HG03571 (cell line): ENCODE measurements around the gene AZIN2.
"Not testable (repeated sequence)": the region's sequence is repeated elsewhere in the genome, so short reads cannot be mapped to it uniquely, and the experiment has no call there.

Experiments used
- ATAC-seq: cut with Tn5 transposase; IDR thresholded peaks from one replicate; pipeline ENCODE4 v1.9.1; 2021; ENCODE audit not compliant: unreplicated experiment

Gene AZIN2

DNA sequence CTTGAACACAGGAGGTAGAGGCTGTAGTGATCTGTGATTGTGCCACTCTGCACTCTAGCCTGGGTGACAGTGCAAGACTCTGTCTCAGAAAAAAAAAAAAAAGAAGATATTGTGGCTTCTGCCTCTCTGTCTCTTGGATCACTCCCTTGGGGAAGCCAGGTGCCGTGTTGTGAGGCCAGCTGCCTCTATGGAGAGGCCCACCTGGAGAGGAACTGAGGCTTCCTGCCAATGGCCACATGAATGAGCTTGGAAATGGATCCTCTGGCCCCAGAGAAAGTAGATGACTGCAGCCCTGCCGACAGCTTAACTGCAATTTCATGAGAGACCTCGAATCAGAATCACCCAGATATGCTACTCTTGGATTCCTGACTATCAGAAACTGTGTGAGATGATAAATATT is 24.5 kb upstream of the AZIN2 start:
- no peak for ATAC-seq

DNA sequence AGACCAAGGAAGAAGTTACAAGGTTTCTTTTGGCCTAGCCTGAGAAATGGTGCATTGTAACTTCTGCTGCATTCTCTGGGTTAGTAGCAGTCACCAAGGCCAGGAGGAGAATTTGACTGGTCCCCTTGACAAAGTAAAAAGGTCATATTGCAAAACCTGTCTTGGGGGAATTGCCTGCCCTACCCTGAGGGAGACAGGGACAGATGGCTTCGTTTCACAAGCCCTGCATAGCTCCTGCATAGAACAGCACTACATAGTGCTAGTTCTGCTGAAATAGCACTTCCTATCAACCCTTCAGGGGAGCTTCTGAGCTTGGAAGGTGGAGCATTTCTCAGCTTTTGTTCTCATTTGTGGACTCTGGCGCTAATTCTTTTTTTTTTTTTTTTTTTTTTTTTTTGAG is 23.9 kb upstream of the AZIN2 start:
- ATAC-seq: no peak

DNA sequence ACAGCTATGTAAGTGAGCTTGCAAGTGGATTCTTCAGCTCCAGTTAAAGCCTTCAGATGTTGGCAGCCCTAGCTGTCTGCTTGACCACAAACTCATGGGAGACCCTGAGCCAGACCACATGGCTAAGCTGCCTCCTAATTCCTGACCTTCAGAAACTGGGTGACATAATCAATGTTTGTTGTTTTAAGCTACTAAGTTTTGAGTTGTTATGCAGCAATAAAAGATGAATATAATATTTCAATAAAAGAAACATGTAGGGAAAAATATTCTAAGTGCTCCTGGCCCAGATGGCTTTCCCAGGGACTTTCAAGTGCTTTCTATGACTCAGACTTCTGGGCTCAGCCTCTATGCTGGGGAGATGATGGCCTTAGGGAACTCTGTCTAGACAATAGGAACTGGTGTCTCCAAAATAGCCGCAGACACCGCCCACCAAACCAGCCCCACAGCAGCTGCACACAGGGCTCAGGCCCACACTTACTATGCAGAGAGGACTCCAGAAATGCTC is 20.3 kb upstream of the AZIN2 start:
- ATAC-seq: no peak

DNA sequence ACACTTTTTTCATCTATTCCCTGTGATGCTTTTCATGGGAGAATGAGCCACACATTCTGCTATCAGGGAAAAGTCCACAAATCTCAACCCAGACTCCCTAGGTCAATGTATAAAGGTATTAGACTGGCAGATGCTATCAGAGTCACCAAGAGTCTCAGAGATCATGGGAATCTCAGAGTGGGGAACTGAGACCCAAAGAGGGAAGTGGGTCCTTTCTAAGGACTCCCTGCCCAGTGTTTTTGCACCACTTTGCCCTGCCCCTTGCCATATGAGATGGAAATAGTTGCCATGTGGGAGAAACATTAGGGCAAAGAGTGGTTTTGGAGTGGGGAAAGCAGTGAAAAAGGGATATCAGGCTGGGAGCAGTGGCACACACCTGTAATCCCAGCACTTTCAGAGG is 19.1 kb upstream of the AZIN2 start:
- no peak for ATAC-seq

DNA sequence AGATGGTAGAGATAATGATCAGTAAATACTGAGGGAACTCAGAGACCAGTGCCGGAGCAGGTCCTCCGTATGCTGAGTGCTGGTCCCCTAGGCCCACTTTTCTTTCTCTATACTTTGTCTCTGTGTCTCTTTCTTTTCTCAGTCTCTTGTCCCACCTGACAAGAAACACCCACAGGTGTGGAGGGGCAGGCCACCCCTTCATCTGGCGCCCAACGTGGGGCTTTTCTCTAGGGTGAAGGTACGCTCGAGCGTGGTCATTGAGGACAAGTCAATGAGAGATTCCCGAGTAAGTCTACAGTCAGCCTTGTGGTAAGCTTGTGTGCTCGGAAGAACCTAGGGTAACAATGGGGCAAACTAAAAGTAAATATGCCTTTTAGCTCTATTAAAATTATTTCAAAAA is 16.7 kb upstream of the AZIN2 start:
- not testable (repeated sequence) for ATAC-seq

DNA sequence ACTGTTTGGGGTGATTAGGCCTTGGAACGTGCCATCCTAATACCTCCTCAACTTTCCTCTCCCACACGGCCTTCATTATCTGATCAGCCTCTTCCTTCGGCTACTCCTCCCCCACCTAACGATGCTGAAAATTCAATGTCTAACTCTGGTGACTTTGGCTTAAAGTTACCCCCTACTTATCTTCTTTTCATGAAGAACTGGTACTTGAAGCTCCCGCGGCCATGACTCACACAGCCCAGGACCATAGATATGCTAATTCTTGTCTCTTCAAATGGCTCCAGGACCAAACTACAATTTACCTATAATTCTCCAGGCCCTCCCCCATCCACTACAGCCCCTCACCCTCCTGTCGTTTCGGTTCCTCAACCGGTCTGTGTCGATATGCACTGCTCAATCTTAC is 15.7 kb upstream of the AZIN2 start:
- no peak for ATAC-seq

DNA sequence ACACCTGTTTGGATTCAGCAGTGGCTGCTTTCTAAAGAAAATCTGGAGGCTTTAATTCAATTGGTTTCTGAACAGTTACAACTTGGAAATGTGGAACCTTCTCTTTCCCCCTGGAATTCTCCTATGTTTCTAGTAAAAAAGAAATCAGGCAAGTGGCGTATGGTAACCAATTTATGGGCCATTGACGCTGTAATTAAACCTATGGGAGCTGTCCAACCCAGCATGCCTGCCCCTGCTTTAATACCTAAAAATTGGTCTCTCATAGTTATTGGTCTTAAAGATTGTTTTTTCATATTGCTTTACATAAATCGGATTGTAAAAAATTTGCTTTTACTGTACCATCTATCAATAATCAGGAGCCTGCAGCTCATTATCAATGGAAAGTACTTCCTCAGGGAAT is 14.5 kb upstream of the AZIN2 start:
- not testable (repeated sequence) for ATAC-seq

DNA sequence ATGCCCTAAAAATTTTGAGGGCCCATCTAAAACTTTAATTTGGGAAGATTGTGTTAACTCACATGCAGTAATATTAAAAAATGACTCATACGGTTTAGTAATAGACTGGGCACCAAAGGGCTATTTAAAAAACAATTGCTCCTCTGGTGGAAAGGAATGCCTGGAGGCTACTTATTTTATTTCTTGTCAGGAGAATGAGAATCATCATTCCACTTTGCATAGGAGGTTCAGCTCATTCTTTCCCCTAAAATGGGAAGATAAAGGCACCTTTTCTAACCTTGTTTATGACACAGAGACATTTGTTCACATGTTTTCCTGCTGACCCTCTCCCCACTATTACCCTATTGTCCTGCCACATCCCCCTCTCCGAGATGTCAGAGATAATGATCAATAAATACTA is 12.8 kb upstream of the AZIN2 start:
- not testable (repeated sequence) for ATAC-seq

DNA sequence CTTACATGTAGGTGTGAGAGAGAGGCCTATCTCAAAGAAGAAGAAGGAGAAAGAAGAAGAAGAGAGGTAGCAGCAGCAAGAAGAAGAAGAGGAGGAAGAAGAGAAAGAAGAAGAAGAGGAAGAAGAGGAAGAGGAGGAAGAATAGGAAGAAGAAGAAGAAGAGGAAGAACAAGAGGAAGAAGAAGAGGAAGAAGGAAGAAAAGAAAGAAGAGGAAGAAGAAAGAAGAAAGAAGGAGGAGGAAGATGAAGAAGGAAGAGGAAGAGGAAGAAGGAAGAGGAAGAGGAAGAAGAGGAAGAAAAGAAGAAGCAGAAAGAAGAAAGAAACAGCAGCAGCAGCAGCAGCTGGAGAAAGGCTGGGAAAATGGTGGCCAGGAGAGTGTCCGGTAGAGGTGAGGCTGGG is 10.3 kb upstream of the AZIN2 start:
- no peak for ATAC-seq

DNA sequence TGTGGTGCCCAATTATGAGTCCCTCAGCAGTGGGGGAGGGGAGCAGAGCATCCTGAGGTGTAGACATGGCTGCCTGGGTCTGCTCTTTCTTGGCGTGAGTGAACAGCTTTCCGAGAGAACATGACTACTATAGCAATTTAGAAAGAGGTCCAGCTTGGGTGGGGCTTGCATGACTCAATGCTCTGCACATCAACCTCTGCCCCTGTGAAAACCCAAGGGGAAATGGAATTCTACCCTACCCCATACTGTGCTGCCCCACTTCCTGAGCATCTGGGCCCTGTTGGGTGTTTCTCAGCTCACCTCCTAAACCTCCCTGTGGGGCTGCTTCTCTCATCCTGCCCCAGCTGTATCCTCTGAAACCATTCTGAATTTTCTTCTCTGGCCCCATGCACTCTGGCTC is 8.2 kb upstream of the AZIN2 start:
- no peak for ATAC-seq

DNA sequence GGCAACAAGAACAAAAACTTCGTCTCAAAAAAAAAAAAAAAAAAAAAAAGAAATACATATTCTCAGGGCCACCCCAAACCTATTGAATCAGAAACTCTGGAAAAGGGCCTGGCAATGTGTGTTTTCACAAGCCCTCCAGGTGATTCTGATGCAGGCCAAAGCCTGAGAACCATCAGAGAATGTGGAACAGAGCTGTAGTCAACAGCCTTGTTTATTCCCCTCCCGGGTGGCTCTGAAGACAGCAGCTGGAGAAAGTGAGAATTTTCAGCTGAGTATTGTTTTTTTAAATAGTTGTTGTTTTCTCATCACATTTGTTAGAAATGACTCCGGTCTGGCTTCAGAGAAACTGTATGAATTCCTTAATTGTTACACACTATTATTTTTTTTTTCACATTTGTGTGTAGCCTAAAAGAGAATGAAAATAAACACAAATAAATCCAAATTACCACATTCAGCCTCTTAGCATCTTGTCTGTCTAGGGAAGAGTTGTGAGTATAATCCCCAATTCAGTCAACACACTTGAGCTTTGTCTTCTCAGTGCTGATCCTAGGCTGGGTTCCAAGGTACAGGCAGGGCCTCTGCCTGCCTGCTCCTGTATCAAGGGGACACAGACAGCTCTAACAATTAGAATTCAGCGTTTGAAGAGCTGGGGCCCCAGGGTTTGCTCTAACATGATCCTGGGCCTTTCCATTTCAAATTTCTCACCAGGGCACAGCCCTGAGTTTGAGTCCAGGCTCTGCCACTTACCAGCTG is 6.6 kb upstream of the AZIN2 start:
- ATAC-seq: no peak

DNA sequence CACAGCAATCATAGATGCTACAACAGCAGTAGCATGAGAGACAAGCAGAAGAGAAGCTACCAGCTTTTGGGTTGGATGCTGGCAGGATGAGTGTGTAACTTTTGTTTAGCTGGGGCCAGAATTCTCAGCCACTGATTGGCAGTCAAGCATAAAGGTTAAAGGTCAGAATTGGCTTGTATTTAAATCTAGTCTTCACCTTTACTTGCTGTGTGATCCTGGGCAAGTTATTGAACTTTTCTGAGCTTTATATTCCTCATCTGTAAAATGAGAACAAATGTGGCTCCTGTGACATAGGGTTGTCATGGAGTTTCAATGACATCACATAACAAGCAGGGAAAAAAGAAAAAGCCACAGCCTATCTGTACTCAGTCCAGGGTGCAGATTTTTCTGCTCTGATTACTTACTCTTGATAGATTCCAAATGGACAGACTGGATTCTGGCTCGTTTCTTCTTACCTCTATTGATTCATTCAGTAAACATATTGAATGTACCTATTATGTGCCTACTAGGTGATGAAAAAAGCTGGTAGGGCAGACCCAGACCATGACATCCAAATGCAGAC is 2.8 kb upstream of the AZIN2 start:
- no peak for ATAC-seq

DNA sequence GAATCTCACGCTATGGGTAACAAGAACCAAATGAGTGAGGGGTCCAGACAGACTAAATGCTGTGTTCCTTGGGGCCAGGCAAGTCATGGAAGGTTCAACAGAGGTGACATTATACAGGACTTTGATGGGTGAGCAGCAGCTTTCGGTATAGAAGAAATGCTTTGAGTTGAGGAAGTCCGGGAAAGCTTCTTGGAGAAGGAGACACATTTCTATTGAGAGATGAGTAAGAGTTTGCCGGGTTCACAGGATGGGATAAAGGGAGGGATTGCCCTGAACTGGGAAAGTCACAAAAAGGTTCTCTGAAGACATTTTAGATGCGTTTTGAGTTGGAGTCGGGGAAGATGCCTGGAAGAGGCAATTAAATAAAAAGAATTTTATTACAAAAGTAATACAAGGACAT is 580 bp upstream of the AZIN2 start:
- ATAC-seq: no peak

DNA sequence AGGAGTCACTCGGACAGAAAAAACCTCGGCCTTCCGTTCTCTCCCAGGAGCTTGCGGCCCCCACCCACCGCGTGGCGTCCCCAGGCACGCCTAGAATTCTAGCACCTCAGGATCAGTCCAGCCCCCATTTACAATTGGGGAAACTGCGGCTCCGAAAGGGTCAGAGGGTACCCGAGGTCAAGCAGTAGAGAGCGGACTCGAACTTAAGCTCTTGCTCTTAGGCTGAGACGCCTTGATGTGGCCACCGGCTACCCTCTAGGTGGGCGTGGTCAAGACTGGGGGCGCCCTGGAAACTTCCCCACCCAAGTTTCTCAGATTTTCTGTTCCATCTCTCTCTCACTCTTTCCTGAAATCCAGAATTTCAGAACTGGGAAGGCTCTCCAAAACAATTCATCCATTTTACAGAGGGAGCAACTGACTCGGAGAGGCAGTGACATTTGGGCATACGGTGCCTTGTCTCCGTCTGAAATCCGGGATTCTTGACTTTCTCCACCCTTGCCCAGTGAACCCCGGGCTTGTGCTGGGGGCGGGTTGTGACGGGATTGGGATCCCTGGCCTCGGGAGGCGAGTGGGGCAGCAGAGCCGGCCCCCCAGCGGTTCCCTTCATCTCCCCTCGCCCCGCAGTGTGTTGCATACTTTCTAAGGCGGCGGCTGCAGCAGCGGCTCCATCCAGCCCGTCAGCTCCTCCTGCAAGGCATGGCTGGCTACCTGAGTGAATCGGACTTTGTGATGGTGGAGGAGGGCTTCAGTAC is 777 bp downstream of the AZIN2 start:
- no peak for ATAC-seq

DNA sequence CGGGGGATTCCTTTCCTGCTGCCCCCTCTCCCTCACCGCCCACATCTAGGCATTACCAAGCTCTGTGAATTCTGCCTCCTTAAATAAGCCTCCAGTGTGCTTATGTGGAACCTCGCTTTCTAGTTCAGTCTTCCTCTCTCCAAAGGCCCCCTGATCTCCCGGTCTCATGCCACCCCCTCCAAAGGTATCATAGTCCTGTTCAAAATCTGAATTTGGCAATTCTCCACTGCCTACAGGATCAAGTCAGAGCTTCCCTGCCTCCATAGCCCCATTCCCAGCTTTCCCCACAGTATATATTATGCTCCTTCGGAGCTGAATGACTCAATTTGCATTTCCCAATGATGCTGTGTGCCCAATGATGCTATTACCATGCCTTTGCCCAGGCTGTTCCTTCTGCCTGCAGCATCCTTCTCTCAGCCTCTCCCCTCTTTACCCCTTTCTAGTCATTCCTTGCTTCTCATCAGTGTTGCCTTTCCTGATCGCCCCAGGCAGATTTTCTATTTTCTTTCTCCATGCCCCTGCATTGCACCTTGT is 1.7 kb downstream of the AZIN2 start:
- ATAC-seq: no peak

DNA sequence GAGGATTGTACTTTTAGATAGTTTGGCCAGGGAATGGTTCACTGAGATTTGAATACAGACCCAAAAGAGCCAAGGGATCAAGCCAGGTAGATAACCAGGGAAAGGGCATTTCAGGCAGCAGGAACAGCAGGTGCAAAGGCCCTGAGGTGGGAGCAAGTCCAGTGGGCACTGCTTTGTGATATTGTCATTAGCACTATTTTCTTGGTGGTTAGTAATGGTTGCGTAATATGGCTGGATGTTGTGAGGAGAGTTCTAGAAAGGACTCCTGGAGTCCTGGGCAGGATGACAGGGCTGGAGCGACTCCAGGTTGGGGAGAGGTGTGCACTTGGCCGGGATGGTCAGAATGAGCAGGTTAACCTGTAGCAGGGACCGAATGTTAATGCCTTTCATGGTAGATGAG is 4.4 kb downstream of the AZIN2 start:
- no peak for ATAC-seq

DNA sequence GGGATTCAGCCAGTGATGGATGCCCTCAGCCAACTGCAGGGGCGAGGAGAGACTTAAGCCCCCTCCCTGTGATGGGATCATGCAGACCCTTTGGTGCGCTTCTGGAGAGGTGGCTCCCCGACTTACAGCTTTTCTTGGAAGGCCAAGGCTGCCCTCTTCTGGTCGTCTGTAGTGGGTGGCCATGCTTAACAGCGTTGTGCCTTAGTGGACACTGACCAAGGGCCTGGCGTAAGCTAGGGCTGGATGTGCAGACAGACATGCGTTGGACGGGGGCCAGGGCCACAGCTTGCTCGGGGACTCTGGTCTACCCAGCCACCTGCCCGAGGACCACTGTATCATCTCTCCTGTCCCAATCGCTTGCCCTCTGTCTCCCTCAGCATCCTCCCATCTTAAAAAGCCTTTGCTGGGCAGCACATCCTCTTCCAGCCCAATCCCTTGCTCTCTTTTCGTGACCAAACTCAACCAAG is 5.5 kb downstream of the AZIN2 start:
- no peak for ATAC-seq

DNA sequence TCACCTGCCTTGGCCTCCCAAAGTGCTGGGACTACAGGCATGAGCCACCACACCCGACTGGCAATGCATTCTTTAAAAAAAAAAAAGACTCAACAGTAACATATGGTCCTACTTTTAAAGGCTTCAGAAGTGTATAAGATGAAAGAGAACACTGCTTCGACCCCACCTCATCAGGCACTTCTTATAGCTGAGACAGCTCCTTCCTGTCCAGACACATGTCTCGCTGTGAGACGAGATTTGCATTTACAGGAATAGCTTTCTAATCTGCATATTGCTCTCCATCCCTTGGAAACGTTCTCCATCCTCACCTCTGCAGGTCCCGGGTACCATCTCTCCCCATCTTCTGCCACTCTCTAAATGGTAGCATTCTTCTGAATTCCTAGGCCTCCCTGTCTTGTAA is 6.7 kb downstream of the AZIN2 start:
- no peak for ATAC-seq

DNA sequence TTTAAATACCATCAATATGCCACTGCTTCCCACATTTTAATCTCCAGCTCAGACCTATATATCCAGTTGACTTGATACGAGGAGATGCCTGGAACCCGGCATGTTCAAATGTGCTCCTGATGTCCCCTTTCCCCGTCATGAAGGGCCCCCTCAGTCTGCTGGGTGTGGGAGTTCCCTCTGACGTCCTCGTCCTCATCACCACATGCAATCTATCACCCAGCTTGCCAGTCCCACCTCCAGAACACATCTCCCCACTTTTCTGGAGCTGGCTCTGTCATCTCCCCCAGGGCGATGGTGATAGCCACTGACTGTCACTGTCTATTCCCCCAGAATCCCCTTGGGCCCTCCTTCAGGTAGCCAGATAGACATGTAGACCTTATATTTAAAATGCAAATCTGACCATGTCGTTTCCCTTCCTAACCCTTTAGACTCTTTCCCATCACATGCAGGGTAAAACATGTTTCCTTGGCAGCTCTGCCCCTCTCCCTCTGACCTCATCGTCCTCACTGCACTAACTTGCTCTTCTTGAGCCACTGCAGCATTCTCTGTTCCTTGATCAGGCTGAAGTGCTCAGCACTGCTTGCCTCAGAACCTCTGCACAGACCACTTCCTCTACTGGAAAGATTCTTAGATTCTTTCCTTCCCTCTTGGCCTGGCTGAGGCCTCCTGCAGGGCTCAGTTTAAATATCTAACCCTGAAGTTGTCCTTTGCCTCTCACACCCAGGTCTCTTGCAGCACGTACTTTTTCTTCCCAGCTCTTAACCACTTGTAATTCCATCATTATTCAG is 7.4 kb downstream of the AZIN2 start:
- ATAC-seq: no peak

DNA sequence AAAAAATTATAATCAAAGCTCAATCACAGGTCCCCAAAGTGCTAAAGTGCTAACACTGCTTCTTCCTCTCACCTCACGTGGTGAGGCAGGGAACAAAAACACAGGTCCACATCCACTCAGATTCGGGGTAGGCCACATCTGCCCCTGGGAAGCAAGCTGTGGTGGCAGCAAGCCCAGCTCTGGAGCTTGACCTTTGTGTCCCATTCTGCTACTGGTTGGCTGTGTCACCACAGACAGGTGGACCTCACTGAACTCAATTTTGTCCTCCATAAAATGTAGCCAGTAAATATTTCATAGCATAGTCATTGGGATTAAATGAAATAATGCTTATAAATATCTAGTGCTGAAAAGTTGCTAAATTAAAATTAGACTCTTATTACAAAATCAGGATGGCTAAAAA is 8.5 kb downstream of the AZIN2 start:
- no peak for ATAC-seq

DNA sequence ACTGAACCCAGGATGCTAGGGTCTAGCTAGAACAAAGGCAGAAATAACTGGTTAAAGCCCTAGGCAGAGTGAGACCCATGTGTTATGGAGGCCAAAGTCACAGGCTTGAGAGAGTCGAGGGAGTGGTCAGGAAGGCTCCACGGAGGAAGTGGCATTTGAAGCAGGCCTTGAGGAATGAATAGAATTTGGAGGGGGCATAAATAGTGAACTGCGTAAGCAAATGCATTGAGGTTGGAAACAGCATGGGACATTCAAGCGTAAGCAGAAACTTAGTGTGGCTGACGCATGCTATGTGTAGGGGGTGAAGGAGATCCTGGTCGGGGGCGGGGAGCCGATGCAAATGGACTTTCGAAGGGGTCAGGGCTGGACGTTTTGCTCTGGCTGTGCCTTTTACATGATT is 11.5 kb downstream of the AZIN2 start:
- no peak for ATAC-seq
